ENCODE measurements around the gene TIMM17A.

DNA sequence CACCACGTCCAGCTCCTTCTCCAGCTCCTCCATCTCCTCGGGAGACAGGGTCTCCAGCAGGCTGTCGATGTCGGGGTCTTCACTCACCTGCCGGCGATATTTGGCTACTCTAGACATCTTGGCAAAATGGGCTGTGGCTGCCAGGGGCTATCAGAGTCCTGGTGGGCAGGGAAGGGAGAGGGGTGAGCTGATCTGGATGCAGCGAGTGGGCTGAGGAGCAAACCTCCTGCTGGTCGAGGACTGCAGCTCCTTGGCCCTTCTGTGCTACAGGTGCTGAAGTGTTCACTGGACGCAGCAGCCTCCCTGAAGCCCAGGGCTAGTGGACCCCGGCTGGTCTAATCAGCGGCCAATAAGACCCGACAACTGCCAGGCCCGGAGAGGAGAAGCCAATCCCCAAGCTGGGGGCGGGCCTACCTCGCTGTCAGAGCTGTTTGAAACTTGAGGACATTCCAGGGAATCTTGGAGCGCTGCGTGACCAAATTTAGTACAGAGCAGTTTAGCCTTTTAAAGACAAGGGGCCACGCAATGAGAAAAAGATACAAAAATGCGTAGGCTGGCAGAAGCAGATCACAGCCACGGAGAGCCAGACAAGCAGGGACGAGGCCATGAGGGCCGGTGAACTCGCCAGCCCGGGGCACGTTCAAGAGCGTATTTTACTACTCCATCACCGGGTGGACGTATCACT, 8.9 kb upstream of the TIMM17A start, which contains the start of gene LMOD1:
- TF ChIP-seq EZH2 (IDR thresholded peaks at IDR 0.05; ENCODE audit: insufficient read depth, low read length): no peak
- TF ChIP-seq, protein P1, sequence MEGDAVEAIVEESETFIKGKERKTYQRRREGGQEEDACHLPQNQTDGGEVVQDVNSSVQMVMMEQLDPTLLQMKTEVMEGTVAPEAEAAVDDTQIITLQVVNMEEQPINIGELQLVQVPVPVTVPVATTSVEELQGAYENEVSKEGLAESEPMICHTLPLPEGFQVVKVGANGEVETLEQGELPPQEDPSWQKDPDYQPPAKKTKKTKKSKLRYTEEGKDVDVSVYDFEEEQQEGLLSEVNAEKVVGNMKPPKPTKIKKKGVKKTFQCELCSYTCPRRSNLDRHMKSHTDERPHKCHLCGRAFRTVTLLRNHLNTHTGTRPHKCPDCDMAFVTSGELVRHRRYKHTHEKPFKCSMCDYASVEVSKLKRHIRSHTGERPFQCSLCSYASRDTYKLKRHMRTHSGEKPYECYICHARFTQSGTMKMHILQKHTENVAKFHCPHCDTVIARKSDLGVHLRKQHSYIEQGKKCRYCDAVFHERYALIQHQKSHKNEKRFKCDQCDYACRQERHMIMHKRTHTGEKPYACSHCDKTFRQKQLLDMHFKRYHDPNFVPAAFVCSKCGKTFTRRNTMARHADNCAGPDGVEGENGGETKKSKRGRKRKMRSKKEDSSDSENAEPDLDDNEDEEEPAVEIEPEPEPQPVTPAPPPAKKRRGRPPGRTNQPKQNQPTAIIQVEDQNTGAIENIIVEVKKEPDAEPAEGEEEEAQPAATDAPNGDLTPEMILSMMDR (IDR thresholded peaks at IDR 0.05; ENCODE audit: insufficient read depth, low read depth, low read length): no peak
